BLaER1 treated with 17β-estradiol and CSF1 and Interleukin-3, amounts not matched to agents 10 nM and 100 nM (cell line): ENCODE data around the gene TNS1.

Experiments used
- H3K27ac ChIP-seq, 11 experiments: shearing (Covaris generic); formaldehyde crosslinking; 2 replicates each; pipeline ENCODE4 v1.8.1; 2022
- H3K27me3 ChIP-seq, 11 experiments: shearing (Covaris generic); formaldehyde crosslinking; 2 replicates each; pipeline ENCODE4 v1.8.1; 2022
- H3K36me3 ChIP-seq, 11 experiments: shearing (Covaris generic); formaldehyde crosslinking; 2 replicates each; pipeline ENCODE4 v1.8.1; 2022
- H3K4me1 ChIP-seq, 10 experiments: shearing (Covaris generic); formaldehyde crosslinking; 2 replicates each; pipeline ENCODE4 v1.8.1; 2022
- H3K4me2 ChIP-seq, 11 experiments: shearing (Covaris generic); formaldehyde crosslinking; 2 replicates each; pipeline ENCODE4 v1.8.1; 2022
- H3K4me3 ChIP-seq, 10 experiments: shearing (Covaris generic); formaldehyde crosslinking; 2 replicates each; pipeline ENCODE4 v1.8.1; 2022
- H3K9ac ChIP-seq, 11 experiments: shearing (Covaris generic); formaldehyde crosslinking; 2 replicates each; pipeline ENCODE4 v1.8.1; 2022
- H3K9me3 ChIP-seq, 11 experiments: shearing (Covaris generic); formaldehyde crosslinking; replicated peaks in 1 of 11; 2 replicates each; pipeline ENCODE4 v1.8.1; 2022
- H4K20me1 ChIP-seq, 11 experiments: shearing (Covaris generic); formaldehyde crosslinking; 2 replicates each; pipeline ENCODE4 v1.8.1; 2022
- Cebpa-rat ChIP-seq, 11 experiments: shearing (Covaris generic); IDR thresholded peaks; 2 replicates each; pipeline ENCODE4 v1.8.1; 2022

The TNS1 gene

DNA sequence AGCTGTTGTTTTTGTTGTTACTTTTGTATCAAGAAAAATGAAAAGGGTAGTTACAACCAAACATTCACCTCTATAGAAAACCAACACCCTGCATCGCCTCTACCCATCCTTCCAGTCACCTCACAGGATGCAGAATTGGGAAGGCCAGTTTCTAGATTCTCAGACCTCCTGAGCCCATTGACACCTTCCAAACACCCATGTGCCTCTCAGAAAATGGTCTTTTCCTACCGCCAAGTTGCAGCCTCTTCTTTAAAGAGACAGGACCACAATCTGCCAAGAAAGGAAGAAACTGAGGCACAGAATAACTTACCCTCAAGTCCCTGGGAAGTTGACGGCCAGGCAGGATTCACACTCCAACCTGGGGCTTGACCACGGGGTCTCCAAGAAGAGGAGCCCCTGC is 101.4 kb downstream of the TNS1 start:
- no peaks in the 10 kb centered on the region for H3K9me3 ChIP-seq
- H3K4me3 ChIP-seq, result peak overlapping the region in 5 of 10 experiments; percentile 22 to 47 (median 36); a peak in 6 of 20 replicates
- H3K27ac ChIP-seq, result peak overlapping the region; percentile 41 to 91 (median 70); a peak in 18 of 22 replicates
- no peak for TF ChIP-seq Cebpa-rat (IDR thresholded peaks at IDR 0.05)
- H3K4me1 ChIP-seq, result peaks cover 64 to 82% (median 73%) of the 10 kb centered on the region in 10 experiments
- peak overlapping the region in 8 of 11 experiments; percentile 5 to 71 (median 46); a peak in 11 of 22 replicates for H3K9ac ChIP-seq
- peaks cover 0 to 49% (median 13%) of the 10 kb centered on the region in 11 experiments; a peak in 14 of 22 replicates for H4K20me1 ChIP-seq
- H3K27me3 ChIP-seq, result no peaks in the 10 kb centered on the region
- peaks cover 8 to 41% (median 21%) of the 10 kb centered on the region in 11 experiments; a peak in 17 of 22 replicates for H3K36me3 ChIP-seq
- H3K4me2 ChIP-seq, result peak overlapping the region; percentile 84 to 98 (median 91)

DNA sequence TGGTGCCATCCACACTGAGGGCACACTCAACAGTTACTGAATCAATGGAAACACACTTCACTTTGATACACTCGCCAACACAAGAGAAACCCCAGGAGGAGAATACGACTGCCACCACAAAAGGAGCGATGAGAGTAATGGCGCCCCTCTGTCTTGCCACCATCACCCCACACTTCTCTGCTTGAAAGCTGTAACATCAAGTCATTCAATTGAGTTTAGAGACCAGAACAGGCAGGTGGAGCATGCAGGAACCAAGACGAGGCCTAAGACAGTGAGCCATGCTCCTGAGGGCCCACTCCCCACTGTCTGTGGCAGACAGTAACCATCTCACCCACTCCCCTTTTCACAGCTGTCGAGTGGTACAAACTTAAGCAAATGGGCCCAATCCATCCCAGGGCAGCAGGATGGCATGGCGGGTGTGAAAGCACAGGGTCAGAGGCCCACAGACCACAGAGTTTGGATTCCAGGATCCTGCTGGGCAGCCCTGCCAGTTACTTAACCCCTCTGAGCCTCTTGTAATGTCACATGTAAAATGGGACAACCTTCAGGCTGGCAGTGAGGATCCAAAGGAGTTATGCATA is 101.9 kb downstream of the TNS1 start:
- Histone ChIP-seq H3K4me1 (peaks cover 59 to 77% (median 67%) of the 10 kb centered on the region in 10 experiments), H3K9ac (peak overlapping the region in 2 of 11 experiments; percentile 27 to 71; a peak in 2 of 22 replicates), H3K4me2 (peak overlapping the region; percentile 84 to 98 (median 91)), H3K4me3 (peak overlapping the region in 2 of 10 experiments; percentile 46 to 47; a peak in 3 of 20 replicates), H3K27me3 (no peaks in the 10 kb centered on the region), H3K9me3 (no peaks in the 10 kb centered on the region), H3K36me3 (peaks cover 8 to 47% (median 27%) of the 10 kb centered on the region in 11 experiments; a peak in 18 of 22 replicates), H4K20me1 (peaks cover 0 to 54% (median 13%) of the 10 kb centered on the region in 11 experiments; a peak in 14 of 22 replicates), H3K27ac (peak overlapping the region in 2 of 11 experiments; percentile 70 to 91; a peak in 4 of 22 replicates)
- TF ChIP-seq Cebpa-rat (IDR thresholded peaks at IDR 0.05), result no peak

GRCh38 chr2:217900010-217900779 is 102.6 kb downstream of the TNS1 start:
- H3K4me1 ChIP-seq, result peaks cover 52 to 70% (median 60%) of the 10 kb centered on the region in 10 experiments

GRCh38 chr2:217899231-217900009 is 103.4 kb downstream of the TNS1 start:
- H3K4me1 ChIP-seq, result peaks cover 44 to 63% (median 53%) of the 10 kb centered on the region in 10 experiments
- no peak overlapping the region; a peak in 1 of 22 replicates for H3K9ac ChIP-seq
- no peak for TF ChIP-seq Cebpa-rat (IDR thresholded peaks at IDR 0.05)
- peaks cover 18 to 61% (median 41%) of the 10 kb centered on the region in 11 experiments; a peak in 20 of 22 replicates for H3K36me3 ChIP-seq
- H3K9me3 ChIP-seq, result no peaks in the 10 kb centered on the region
- H3K27me3 ChIP-seq, result no peaks in the 10 kb centered on the region
- H4K20me1 ChIP-seq, result peaks cover 0 to 69% (median 9%) of the 10 kb centered on the region in 11 experiments; a peak in 11 of 22 replicates
- H3K4me3 ChIP-seq, result no peak overlapping the region
- 0 out of 22 replicates have a peak overlapping the region, but pooled peaks of 1 of the 11 experiments have one; percentile 16 for H3K27ac ChIP-seq
- peak overlapping the region in 6 of 11 experiments; percentile 60 to 98 (median 91); a peak in 9 of 22 replicates for H3K4me2 ChIP-seq

More at GRCh38 chr2:217900010-217900779, 102.6 kb downstream of the TNS1 start:
- Histone ChIP-seq H4K20me1 (peaks cover 0 to 61% (median 17%) of the 10 kb centered on the region in 11 experiments; a peak in 14 of 22 replicates), H3K4me3 (peak overlapping the region in 2 of 10 experiments; percentile 46 to 47; a peak in 3 of 20 replicates), H3K36me3 (peaks cover 12 to 53% (median 33%) of the 10 kb centered on the region in 11 experiments; a peak in 20 of 22 replicates), H3K27ac (peak overlapping the region in 1 of 11 experiments; percentile 16; a peak in 2 of 22 replicates), H3K9ac (peak overlapping the region in 1 of 11 experiments; percentile 27; a peak in 2 of 22 replicates), H3K27me3 (no peaks in the 10 kb centered on the region), H3K9me3 (no peaks in the 10 kb centered on the region), H3K4me2 (peak overlapping the region; percentile 84 to 98 (median 91); a peak in 17 of 22 replicates)
- no peak for TF ChIP-seq Cebpa-rat (IDR thresholded peaks at IDR 0.05)

DNA sequence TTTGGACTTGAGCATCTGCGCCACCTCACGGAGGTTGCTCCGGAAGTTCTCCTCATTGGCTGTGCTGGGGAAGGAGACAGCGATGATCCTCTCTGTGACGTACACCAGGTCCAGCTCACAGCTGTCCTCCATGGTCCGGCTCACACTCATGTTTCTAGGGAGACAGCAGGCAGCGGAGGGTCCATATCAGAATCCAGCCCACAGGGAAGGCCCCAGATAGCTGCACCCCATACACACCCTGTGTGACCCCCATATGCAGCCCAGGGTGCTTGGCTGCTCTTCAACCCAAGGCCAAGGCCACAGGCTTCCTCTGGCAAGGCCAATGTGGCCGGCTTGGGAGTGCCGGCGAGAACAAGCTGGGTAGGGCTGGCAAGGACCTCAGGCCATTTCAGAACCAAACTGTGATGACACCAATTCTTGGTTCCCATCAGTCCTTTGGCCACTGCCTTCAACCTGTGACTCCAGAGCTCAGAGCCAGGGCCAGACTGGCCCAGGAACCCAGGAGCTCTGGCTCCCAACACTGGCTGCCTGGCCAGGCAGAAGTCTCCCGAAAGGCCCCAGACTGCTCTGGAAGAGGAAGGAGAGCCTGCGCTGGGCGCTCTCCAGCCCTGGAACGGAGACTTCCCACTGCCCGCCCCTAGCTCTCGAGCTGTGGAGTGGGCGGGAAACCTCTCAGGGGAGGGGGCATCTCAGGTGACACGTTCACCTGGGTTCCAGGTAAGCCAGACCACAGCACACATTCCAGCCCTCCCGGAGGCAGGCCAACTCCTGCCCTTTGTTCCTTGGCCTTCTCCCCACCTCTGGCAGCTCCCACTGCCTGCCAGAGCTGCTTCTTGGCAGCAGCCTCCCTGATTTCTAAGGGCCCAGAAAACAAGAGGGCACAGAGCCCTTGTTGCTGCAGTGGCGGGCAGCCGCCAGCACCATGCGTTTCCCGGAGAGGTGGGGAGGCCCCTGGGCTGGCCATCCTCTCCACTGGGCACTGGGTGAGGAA is 104.7 kb downstream of the TNS1 start:
- peaks cover 0 to 82% (median 6%) of the 10 kb centered on the region in 11 experiments; a peak in 8 of 22 replicates for H4K20me1 ChIP-seq

DNA sequence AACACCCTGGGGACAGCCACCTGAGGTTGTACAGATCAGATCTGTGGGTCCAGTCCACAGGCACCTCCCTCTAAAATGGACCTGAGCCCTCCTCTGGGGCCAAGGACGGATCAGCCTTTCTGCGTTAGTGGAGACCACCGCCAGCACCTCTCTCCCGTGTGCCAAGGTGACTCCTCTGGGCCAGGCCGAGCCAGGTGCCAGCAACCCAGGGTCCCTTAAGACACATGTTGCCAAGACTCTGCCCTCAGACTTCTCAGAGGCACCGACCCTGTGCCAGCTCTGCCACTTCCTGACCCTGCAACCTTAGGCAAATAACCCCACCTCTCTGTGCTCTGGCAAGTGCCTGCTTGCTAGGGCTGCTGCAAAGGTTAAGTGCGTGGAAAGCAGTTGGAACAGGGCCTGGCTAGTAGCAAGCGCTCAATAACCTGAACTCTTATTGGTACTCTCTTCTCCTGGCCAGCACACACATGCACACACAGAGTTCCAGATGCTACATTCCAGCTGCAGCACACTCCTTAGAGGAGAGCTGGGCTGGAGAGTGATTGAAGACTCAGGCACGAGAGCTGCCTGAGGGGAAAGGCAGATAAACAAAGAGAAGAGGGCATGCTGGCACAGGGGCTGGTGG is 105.6 kb downstream of the TNS1 start:
- H3K9ac ChIP-seq, result no peak overlapping the region
- no peaks in the 10 kb centered on the region for H3K9me3 ChIP-seq
- peaks cover 31 to 83% (median 63%) of the 10 kb centered on the region in 11 experiments; a peak in 20 of 22 replicates for H3K36me3 ChIP-seq
- no peak overlapping the region for H3K27ac ChIP-seq
- no peak overlapping the region for H3K4me2 ChIP-seq
- no peak for TF ChIP-seq Cebpa-rat (IDR thresholded peaks at IDR 0.05)
- H3K4me3 ChIP-seq, result no peak overlapping the region
- peaks cover 0 to 91% (median 6%) of the 10 kb centered on the region in 11 experiments; a peak in 8 of 22 replicates for H4K20me1 ChIP-seq
- H3K4me1 ChIP-seq, result peaks cover 22 to 40% (median 31%) of the 10 kb centered on the region in 10 experiments
- no peaks in the 10 kb centered on the region for H3K27me3 ChIP-seq

More for the DNA sequence above, 104.7 kb downstream of the TNS1 start:
- Histone ChIP-seq H3K36me3 (peaks cover 27 to 74% (median 54%) of the 10 kb centered on the region in 11 experiments; a peak in 20 of 22 replicates), H3K27me3 (no peaks in the 10 kb centered on the region), H3K4me3 (no peak overlapping the region), H3K4me2 (peak overlapping the region in 2 of 11 experiments; percentile 91; a peak in 3 of 22 replicates), H3K9ac (no peak overlapping the region), H3K4me1 (peaks cover 31 to 50% (median 40%) of the 10 kb centered on the region in 10 experiments), H3K9me3 (no peaks in the 10 kb centered on the region), H3K27ac (no peak overlapping the region)
- no peak for TF ChIP-seq Cebpa-rat (IDR thresholded peaks at IDR 0.05)

DNA sequence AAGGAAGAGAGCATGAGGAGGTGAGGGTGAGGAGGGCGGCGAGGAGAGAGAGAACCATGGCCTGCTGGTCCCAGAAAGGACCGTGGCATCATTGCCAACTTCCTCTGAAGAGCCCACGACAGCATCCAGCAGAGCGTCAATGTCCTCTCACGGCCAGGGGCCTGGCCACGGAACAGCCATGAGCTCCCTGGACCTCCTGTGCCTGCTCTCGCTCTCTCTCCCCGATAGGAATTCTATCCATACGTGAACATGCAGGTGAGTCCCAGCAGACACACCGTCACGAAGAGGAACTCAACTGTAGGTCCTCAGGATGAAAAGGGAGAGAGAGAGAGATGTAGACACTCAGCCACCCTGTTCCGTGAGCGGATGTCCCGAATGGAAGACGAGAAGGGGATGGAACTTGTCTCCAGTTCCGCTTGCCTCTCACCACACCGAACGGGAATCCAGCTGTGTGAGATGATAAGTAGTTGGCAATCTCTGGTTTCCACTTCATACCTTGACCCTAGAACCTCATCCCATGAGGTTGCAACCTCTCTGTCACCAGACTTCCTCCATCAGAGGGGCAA is 107.6 kb downstream of the TNS1 start:
- Histone ChIP-seq H3K4me3 (no peak overlapping the region), H3K4me2 (no peak overlapping the region), H3K9me3 (no peaks in the 10 kb centered on the region), H3K27me3 (no peaks in the 10 kb centered on the region), H3K27ac (no peak overlapping the region), H4K20me1 (peaks cover 0 to 98% (median 6%) of the 10 kb centered on the region in 11 experiments; a peak in 9 of 22 replicates), H3K9ac (no peak overlapping the region), H3K4me1 (peaks cover 1 to 20% (median 10%) of the 10 kb centered on the region in 10 experiments; a peak in 16 of 20 replicates), H3K36me3 (peaks cover 36 to 95% (median 81%) of the 10 kb centered on the region in 11 experiments; a peak in 20 of 22 replicates)
- TF ChIP-seq Cebpa-rat (IDR thresholded peaks at IDR 0.05), result no peak
